GM19438 (cell line): ENCODE data around the gene TCHHL1.

Experiments
- ATAC-seq: cut with Tn5 transposase; IDR thresholded peaks from one replicate; pipeline ENCODE4 v1.9.1; 2021; ENCODE audit warnings: low read depth; ENCODE audit not compliant: unreplicated experiment

Gene TCHHL1

GRCh38 chr1:152089014-152089674 is at the start of gene TCHHL1:
TCHHL1 (minus strand) TSS chr1:152089064; CDS start chr1:152088143, 921 bp downstream.
- ATAC-seq = no peak

GRCh38 chr1:152137215-152137614 is 48.4 kb upstream of the TCHHL1 start:
- no peak for ATAC-seq

GRCh38 chr1:152130186-152130585 is 41.3 kb upstream of the TCHHL1 start:
- no peak for ATAC-seq

- ATAC-seq = no peak
Observed at GRCh38 chr1:152127673-152128072, 38.8 kb upstream of the TCHHL1 start.

- ATAC-seq = no peak
Observed at GRCh38 chr1:152125834-152126443, 37.1 kb upstream of the TCHHL1 start.

- ATAC-seq = no peak
Observed at GRCh38 chr1:152118915-152119314, 30.1 kb upstream of the TCHHL1 start.

- ATAC-seq = no peak
Observed at GRCh38 chr1:152115344-152115743, 26.5 kb upstream of the TCHHL1 start, which contains the start of gene TCHH. TCHH (minus strand) TSS chr1:152115444; CDS start chr1:152114080, 1,364 bp downstream.

GRCh38 chr1:152112885-152113432 is 24.1 kb upstream of the TCHHL1 start:
- ATAC-seq = no peak

GRCh38 chr1:152112101-152112884 is 23.4 kb upstream of the TCHHL1 start:
- ATAC-seq = no peak

GRCh38 chr1:152111515-152111968 is 22.7 kb upstream of the TCHHL1 start:
- ATAC-seq = no peak

GRCh38 chr1:152110860-152111514 is 22.1 kb upstream of the TCHHL1 start:
- ATAC-seq = no peak

- no peak for ATAC-seq
Observed at GRCh38 chr1:152110365-152110859, 21.5 kb upstream of the TCHHL1 start.

- ATAC-seq = no peak
Observed at GRCh38 chr1:152109998-152110294, 21.1 kb upstream of the TCHHL1 start.

- ATAC-seq = no peak
Observed at GRCh38 chr1:152109231-152109997, 20.6 kb upstream of the TCHHL1 start.

- ATAC-seq = no peak
Observed at GRCh38 chr1:152108882-152109222, 20.0 kb upstream of the TCHHL1 start.

- ATAC-seq = no peak
Observed at GRCh38 chr1:152107984-152108881, 19.4 kb upstream of the TCHHL1 start.

- ATAC-seq = no peak
Observed at GRCh38 chr1:152107031-152107983, 18.4 kb upstream of the TCHHL1 start.

- ATAC-seq = no peak
Observed at GRCh38 chr1:152104854-152105253, 16.0 kb upstream of the TCHHL1 start.
